Neural progenitor cell (in vitro differentiated cells): ENCODE measurements around the gene LSP1. TPM values are rescaled to one million over a fixed set of nuclear protein-coding genes. Genes with fewer than 3 reads are reported as not detected.

Experiments used
- DNase-seq: peaks from one replicate; pipeline ENCODE4 v3.0.0-alpha.2; 2016; ENCODE audit warnings: low spot score
- H2AFZ ChIP-seq: fragments of 200-600 bp; sonication (generic); replicated peaks from 2 replicates; pipeline ENCODE4 v1.6.1; 2016; ENCODE audit warnings: antibody characterized with exemption
- H3F3A ChIP-seq: fragments of 200-600 bp; sonication (generic); 2 replicates; pipeline ENCODE4 v1.6.1; 2016; ENCODE audit warnings: antibody characterized with exemption, low read depth
- H3K27ac ChIP-seq: fragments of 200-600 bp; sonication (generic); 2 replicates; pipeline ENCODE4 v1.5.1; 2016; ENCODE audit warnings: mild to moderate bottlenecking
- H3K27me3 ChIP-seq: fragments of 200-600 bp; sonication (generic); 2 replicates; pipeline ENCODE4 v1.6.1; 2016; ENCODE audit warnings: mild to moderate bottlenecking, moderate library complexity
- H3K36me3 ChIP-seq: fragments of 200-600 bp; sonication (generic); 2 replicates; pipeline ENCODE4 v1.5.1; 2016
- H3K4me1 ChIP-seq: fragments of 200-600 bp; sonication (generic); 2 replicates; pipeline ENCODE4 v1.6.1; 2016; ENCODE audit warnings: mixed run types
- H3K4me2 ChIP-seq: fragments of 200-600 bp; sonication (generic); 2 replicates; pipeline ENCODE4 v1.6.1; 2016
- H3K4me3 ChIP-seq: fragments of 200-600 bp; sonication (generic); 2 replicates; pipeline ENCODE4 v1.5.1; 2016
- H3K79me2 ChIP-seq: fragments of 200-600 bp; sonication (generic); 2 replicates; pipeline ENCODE4 v1.6.1; 2016; ENCODE audit warnings: low read depth
- H3K9ac ChIP-seq: fragments of 200-600 bp; sonication (generic); 2 replicates; pipeline ENCODE4 v1.6.1; 2016
- H3K9me3 ChIP-seq: fragments of 200-600 bp; sonication (generic); 2 replicates; pipeline ENCODE4 v1.5.1; 2016; ENCODE audit warnings: low read depth
- H4K20me1 ChIP-seq: fragments of 200-600 bp; sonication (generic); 2 replicates; pipeline ENCODE4 v1.6.1; 2016; ENCODE audit warnings: low read depth
- H3K27ac Mint-ChIP-seq: 3 replicates; pipeline ENCODE4 v1.8.0; 2021; ENCODE audit warnings: mixed read lengths
- H3K27me3 Mint-ChIP-seq: 2 replicates; pipeline ENCODE4 v1.8.0; 2022; ENCODE audit warnings: low read depth, mild to moderate bottlenecking, inconsistent platforms, moderate library complexity, mixed read lengths; ENCODE audit not compliant: insufficient read depth
- H3K36me3 Mint-ChIP-seq: 3 replicates; pipeline ENCODE4 v1.8.0; 2021; ENCODE audit warnings: mixed read lengths
- H3K4me1 Mint-ChIP-seq: 3 replicates; pipeline ENCODE4 v1.8.0; 2021; ENCODE audit warnings: mixed read lengths
- H3K4me3 Mint-ChIP-seq: 3 replicates; pipeline ENCODE4 v1.8.0; 2021; ENCODE audit warnings: mild to moderate bottlenecking, moderate library complexity, mixed read lengths
- H3K9me3 Mint-ChIP-seq: 3 replicates; pipeline ENCODE4 v1.8.0; 2020; ENCODE audit warnings: mixed read lengths
- EZH2 ChIP-seq: fragments of 200-600 bp; sonication (generic); IDR thresholded peaks from 2 replicates; pipeline ENCODE4 v1.6.1; 2017; ENCODE audit warnings: antibody characterized with exemption, mild to moderate bottlenecking, moderate library complexity
- EZH2phosphoT487 ChIP-seq: fragments of 200-600 bp; sonication (generic); IDR thresholded peaks from 2 replicates; pipeline ENCODE4 v1.6.1; 2017; ENCODE audit warnings: antibody characterized with exemption
- total RNA-seq: library from RNA; depleted of rRNA; stranded (reverse); fragments of >200 nt; gene quantifications from 2 replicates; pipeline ENCODE4 v1.2.3, GENCODE V29; 2015; ENCODE audit warnings: low replicate concordance
- TF ChIP-seq, protein P1 (sequence below): fragments of 200-600 bp; sonication (generic); IDR thresholded peaks from 2 replicates; pipeline ENCODE4 v1.5.1; 2017; ENCODE audit warnings: antibody characterized with exemption, mild to moderate bottlenecking

Gene LSP1
- total RNA-seq, 1 donor from 2014 or later = not detected

- Histone ChIP-seq H2AFZ (no peak overlapping the region), H4K20me1 (no peaks in the 10 kb centered on the region), H3K36me3 (no peaks in the 10 kb centered on the region), H3F3A (no peaks in the 10 kb centered on the region), H3K27ac (no peak overlapping the region), H3K9ac (no peak overlapping the region), H3K9me3 (no peaks in the 10 kb centered on the region), H3K27me3 (peaks cover 18% of the 10 kb centered on the region), H3K4me3 (no peak overlapping the region), H3K79me2 (no peaks in the 10 kb centered on the region), H3K4me1 (peaks cover 15% of the 10 kb centered on the region), H3K4me2 (no peak overlapping the region)
- Mint-ChIP-seq H3K27me3 (peaks cover 14% of the 10 kb centered on the region), H3K36me3 (no peaks in the 10 kb centered on the region), H3K4me1 (peaks cover 38% of the 10 kb centered on the region), H3K4me3 (no peak overlapping the region), H3K27ac (no peak overlapping the region), H3K9me3 (no peaks in the 10 kb centered on the region)
- no peak for DNase-seq
- TF ChIP-seq EZH2 (no peak), EZH2phosphoT487 (no peak)
- TF ChIP-seq, protein P1, sequence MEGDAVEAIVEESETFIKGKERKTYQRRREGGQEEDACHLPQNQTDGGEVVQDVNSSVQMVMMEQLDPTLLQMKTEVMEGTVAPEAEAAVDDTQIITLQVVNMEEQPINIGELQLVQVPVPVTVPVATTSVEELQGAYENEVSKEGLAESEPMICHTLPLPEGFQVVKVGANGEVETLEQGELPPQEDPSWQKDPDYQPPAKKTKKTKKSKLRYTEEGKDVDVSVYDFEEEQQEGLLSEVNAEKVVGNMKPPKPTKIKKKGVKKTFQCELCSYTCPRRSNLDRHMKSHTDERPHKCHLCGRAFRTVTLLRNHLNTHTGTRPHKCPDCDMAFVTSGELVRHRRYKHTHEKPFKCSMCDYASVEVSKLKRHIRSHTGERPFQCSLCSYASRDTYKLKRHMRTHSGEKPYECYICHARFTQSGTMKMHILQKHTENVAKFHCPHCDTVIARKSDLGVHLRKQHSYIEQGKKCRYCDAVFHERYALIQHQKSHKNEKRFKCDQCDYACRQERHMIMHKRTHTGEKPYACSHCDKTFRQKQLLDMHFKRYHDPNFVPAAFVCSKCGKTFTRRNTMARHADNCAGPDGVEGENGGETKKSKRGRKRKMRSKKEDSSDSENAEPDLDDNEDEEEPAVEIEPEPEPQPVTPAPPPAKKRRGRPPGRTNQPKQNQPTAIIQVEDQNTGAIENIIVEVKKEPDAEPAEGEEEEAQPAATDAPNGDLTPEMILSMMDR = no peak
These were observed 13.3 kb downstream of the LSP1 start for GRCh38 chr11:1866226-1866625.

DNA sequence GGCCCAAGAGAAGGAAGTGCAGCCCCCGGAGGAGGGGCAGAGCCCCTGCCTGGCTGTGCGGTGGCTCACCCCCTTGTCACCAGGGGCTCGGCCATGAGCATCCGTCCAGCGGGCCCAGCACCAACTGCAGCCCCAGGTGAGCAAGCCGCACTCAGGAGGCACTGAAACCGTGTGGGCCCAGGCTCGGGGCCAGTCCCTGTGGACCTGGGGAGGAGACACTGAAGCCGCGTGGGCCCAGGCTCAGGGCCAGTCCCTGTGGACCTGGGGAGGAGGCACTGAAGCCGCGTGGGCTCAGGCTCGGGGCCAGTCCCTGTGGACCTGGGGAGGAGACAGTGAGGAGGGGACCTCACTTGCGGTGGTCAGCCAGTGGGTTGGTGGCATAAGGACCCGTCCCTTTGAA is 13.9 kb downstream of the LSP1 start:
- no peak for TF ChIP-seq EZH2
- TF ChIP-seq, protein P1 = no peak
- TF ChIP-seq EZH2phosphoT487 = no peak
- DNase-seq = no peak
- Mint-ChIP-seq H3K27me3 (peaks cover 14% of the 10 kb centered on the region), H3K4me1 (peaks cover 38% of the 10 kb centered on the region), H3K9me3 (no peaks in the 10 kb centered on the region), H3K4me3 (no peak overlapping the region), H3K27ac (no peak overlapping the region), H3K36me3 (no peaks in the 10 kb centered on the region)
- H2AFZ ChIP-seq = no peak overlapping the region
- peaks cover 16% of the 10 kb centered on the region for H3K27me3 ChIP-seq
- H3K4me3 ChIP-seq = no peak overlapping the region
- H3K9ac ChIP-seq = no peak overlapping the region
- H3K36me3 ChIP-seq = no peaks in the 10 kb centered on the region
- no peak overlapping the region for H3K4me2 ChIP-seq
- H3K27ac ChIP-seq = no peak overlapping the region
- no peaks in the 10 kb centered on the region for H3K79me2 ChIP-seq
- H3K4me1 ChIP-seq = peaks cover 15% of the 10 kb centered on the region
- H3F3A ChIP-seq = no peaks in the 10 kb centered on the region
- H4K20me1 ChIP-seq = no peaks in the 10 kb centered on the region
- no peaks in the 10 kb centered on the region for H3K9me3 ChIP-seq

DNA sequence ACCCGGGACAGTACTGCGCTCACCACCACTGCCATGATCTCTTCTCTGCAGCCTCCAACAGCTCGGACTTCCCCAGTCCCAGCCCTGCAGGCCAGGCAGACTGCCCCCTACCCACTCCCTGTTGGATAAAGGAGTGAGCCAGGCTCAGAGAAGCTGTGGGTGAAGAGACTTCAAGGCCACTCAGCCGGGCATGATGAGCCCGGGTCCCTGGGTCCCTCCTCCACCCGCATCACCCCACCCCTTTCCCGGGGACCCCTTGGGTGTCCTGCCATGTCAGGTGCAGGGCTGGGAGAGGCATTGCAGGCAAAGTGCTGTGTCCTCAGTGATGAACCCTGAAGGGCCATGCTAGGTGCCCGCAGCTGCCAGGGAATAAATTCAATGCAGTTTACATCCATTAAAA is 14.5 kb downstream of the LSP1 start:
- Mint-ChIP-seq H3K36me3 (no peaks in the 10 kb centered on the region), H3K4me1 (peaks cover 38% of the 10 kb centered on the region), H3K27me3 (peaks cover 14% of the 10 kb centered on the region), H3K9me3 (no peaks in the 10 kb centered on the region), H3K27ac (peak overlapping the region; percentile 57), H3K4me3 (no peak overlapping the region)
- no peak overlapping the region for H3K27ac ChIP-seq
- no peaks in the 10 kb centered on the region for H3K36me3 ChIP-seq
- H3K4me2 ChIP-seq = no peak overlapping the region
- no peak overlapping the region for H3K4me3 ChIP-seq
- no peaks in the 10 kb centered on the region for H4K20me1 ChIP-seq
- H3F3A ChIP-seq = no peaks in the 10 kb centered on the region
- H3K4me1 ChIP-seq = peaks cover 15% of the 10 kb centered on the region
- DNase-seq = no peak
- H3K27me3 ChIP-seq = peaks cover 16% of the 10 kb centered on the region
- no peak overlapping the region for H2AFZ ChIP-seq
- no peak overlapping the region for H3K9ac ChIP-seq
- no peaks in the 10 kb centered on the region for H3K79me2 ChIP-seq
- TF ChIP-seq, protein P1 = no peak
- TF ChIP-seq EZH2 (no peak), EZH2phosphoT487 (no peak)
- H3K9me3 ChIP-seq = no peaks in the 10 kb centered on the region
